ENCODE measurements around the gene ITFG1.
A peak's percentile ranks its signal among the peaks of the same experiment; 100 is the strongest.

The ITFG1 gene

GRCh38 chr16:47311738-47312505 lies 148.9 kb downstream of the ITFG1 start:
- TF ChIP-seq CTCF (IDR thresholded peaks at IDR 0.05; ENCODE audit: low read length, missing control alignments) = no peak
- no peak overlapping the region for H3K4me3 ChIP-seq (replicated peaks; ENCODE audit: low read depth, low read length)
- DNase-seq (ENCODE audit: low read depth) = peak; percentile 36

- no peak overlapping the region for H3K4me3 ChIP-seq (replicated peaks; ENCODE audit: low read depth, low read length)
- DNase-seq (ENCODE audit: low read depth) = no peak
- no peak for TF ChIP-seq CTCF (IDR thresholded peaks at IDR 0.05; ENCODE audit: low read length, missing control alignments)
These were observed 150.1 kb downstream of the ITFG1 start for GRCh38 chr16:47310792-47311211.

DNA sequence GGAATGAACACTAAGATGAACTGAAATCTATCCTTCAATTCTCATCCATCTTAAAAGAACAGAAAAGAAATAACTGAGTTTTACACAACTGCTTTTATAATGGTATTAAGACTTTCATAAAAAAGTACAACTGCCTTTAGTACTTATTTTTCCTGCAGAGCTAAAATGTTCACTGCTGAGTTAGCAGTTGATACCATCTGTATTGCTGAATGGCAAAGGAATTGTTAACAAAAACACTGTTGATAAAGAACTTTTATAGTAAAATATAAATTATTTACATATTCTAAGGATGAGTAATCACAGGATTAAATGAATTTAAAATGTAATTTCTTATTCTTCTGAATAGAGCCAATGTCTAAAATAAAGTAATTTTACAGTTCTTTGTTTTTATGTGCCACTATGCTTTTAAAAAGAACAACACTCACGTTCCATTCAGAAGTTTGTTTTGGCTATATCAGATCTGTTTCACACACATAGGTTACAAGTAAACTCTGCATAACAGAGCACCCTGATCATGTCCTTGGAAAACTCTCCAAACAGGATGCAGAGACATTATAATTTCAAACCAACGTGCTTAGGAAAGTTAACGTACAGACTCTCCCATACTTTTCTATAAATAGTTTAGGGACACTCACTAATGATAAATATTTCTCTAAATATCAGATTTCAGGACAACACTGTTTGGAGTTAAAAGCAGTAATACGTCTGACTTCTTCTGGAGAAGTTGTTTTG lies 151.1 kb downstream of the ITFG1 start:
- no peak overlapping the region for H3K4me3 ChIP-seq (replicated peaks; ENCODE audit: low read depth, low read length)
- DNase-seq (ENCODE audit: low read depth) = no peak
- no peak for TF ChIP-seq CTCF (IDR thresholded peaks at IDR 0.05; ENCODE audit: low read length, missing control alignments)

DNA sequence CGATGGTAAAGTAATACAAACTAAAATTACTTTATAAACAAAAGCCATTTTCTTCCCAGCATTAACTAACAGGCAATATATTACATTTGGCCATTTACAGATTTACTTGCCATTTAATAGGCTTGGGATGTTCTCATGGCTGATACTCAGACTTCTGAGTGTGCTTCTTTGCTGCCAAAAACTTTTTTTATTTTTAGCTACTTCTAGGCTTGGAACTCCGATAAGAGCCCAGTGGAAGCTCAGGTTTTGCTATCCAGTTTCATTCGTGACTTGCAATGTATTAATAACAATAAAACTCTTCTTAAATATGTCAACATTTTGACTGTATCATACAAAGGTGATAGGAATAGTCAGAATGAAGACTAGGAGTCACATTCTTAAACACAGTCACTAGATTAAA lies 152.3 kb downstream of the ITFG1 start:
- no peak overlapping the region for H3K4me3 ChIP-seq (replicated peaks; ENCODE audit: low read depth, low read length)
- DNase-seq (ENCODE audit: low read depth) = no peak
- TF ChIP-seq CTCF (IDR thresholded peaks at IDR 0.05; ENCODE audit: low read length, missing control alignments) = no peak

DNA sequence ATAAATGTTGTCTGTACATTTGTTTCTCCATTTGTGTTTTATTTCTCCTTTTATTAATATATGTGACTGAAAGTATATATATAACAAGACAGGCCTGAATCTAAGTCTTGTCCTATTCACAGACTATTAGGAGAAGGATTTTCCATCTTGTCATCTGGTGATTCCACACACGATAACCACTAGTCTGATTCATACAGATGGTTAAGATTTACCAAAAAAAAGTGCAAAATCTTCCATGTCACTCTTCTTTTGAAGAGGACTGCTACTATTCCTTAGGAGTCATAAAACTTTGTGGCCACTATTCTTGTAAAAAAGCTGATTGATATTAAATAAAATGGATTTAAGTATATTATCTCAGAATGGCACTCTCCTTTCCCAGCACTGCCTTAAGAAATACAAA lies 156.3 kb downstream of the ITFG1 start:
- H3K4me3 ChIP-seq (replicated peaks; ENCODE audit: low read depth, low read length) = no peak overlapping the region
- TF ChIP-seq CTCF (IDR thresholded peaks at IDR 0.05; ENCODE audit: low read length, missing control alignments) = no peak
- DNase-seq (ENCODE audit: low read depth) = no peak

GRCh38 chr16:47299587-47299986 lies 161.3 kb downstream of the ITFG1 start:
- no peak for DNase-seq (ENCODE audit: low read depth)
- TF ChIP-seq CTCF (IDR thresholded peaks at IDR 0.05; ENCODE audit: low read length, missing control alignments) = no peak
- H3K4me3 ChIP-seq (replicated peaks; ENCODE audit: low read depth, low read length) = no peak overlapping the region

Measured in fibroblast of pulmonary artery (primary cell).